DMS79 (cell line): Measurements from ENCODE around the gene TSKU.
A peak's percentile ranks its signal among the peaks of the same experiment; 100 is the strongest.

Source experiments
- DNase-seq: peaks from one replicate; lab custom pipeline; 2025; lab: John Stamatoyannopoulos, UW

The TSKU gene

GRCh38 chr11:76783294-76783895, at the start of gene TSKU:
Gene TSKU (plus strand): TSS chr11:76783356. CDS start chr11:76795617, 12,261 bp downstream.
- peak; percentile 53 for DNase-seq

- peak; percentile 48 for DNase-seq
Measured at GRCh38 chr11:76733906-76734305, 49.2 kb upstream of the TSKU start.

GRCh38 chr11:76734456-76735420, 48.4 kb upstream of the TSKU start:
- no peak for DNase-seq

- no peak for DNase-seq
Measured at GRCh38 chr11:76735841-76736240, 47.3 kb upstream of the TSKU start.

- DNase-seq: no peak
Measured at GRCh38 chr11:76736266-76736665, 46.9 kb upstream of the TSKU start.

- no peak for DNase-seq
Measured at GRCh38 chr11:76736773-76737495, 46.2 kb upstream of the TSKU start.

- no peak for DNase-seq
Measured at GRCh38 chr11:76738618-76739240, 44.4 kb upstream of the TSKU start.

GRCh38 chr11:76739798-76740197, 43.4 kb upstream of the TSKU start:
- no peak for DNase-seq

- no peak for DNase-seq
Measured at GRCh38 chr11:76740772-76741171, 42.4 kb upstream of the TSKU start.

GRCh38 chr11:76742902-76743301, 40.3 kb upstream of the TSKU start:
- no peak for DNase-seq

- no peak for DNase-seq
Measured at GRCh38 chr11:76744186-76745043, 38.7 kb upstream of the TSKU start.

GRCh38 chr11:76745044-76745376, 38.1 kb upstream of the TSKU start:
- no peak for DNase-seq

- DNase-seq: no peak
Measured at GRCh38 chr11:76745561-76746207, 37.5 kb upstream of the TSKU start.

- no peak for DNase-seq
Measured at GRCh38 chr11:76747153-76747914, 35.8 kb upstream of the TSKU start.

GRCh38 chr11:76747915-76748860, 35.0 kb upstream of the TSKU start:
- DNase-seq: no peak

- DNase-seq: no peak
Measured at GRCh38 chr11:76748948-76749347, 34.2 kb upstream of the TSKU start.

- no peak for DNase-seq
Measured at GRCh38 chr11:76750067-76750466, 33.1 kb upstream of the TSKU start.

GRCh38 chr11:76750746-76751145, 32.4 kb upstream of the TSKU start:
- no peak for DNase-seq
